Testis (tissue), 2 donors: ENCODE results near the gene PEAK3.

Experiments
- CTCF ChIP-seq, 3 experiments: fragments of 450-650 bp in 2 of 3; fragments of 200-600 bp in 1 of 3; sonication (generic) in 1 of 3; IDR thresholded peaks; one replicate each; pipeline ENCODE4 v1.5.1; 2016 to 2019; ENCODE audit warnings: antibody characterized with exemption in 3 of 3, mild to moderate bottlenecking in 2 of 3, moderate library complexity in 1 of 3
- POLR2A ChIP-seq: fragments of 450-650 bp; IDR thresholded peaks from one replicate; pipeline ENCODE4 v1.6.1; 2017; ENCODE audit warnings: antibody characterized with exemption, mild to moderate bottlenecking, moderate library complexity

- TF ChIP-seq CTCF (IDR thresholded peaks at IDR 0.05): no peak
- TF ChIP-seq POLR2A: no peak
Measured at GRCh38 chr19:2239771-2240770, 41.9 kb downstream of the PEAK3 start.
